Measurements from ENCODE around the gene METTL21C. TPM values are rescaled to one million over a fixed set of nuclear protein-coding genes. Genes with fewer than 3 reads are reported as not detected.

Gene METTL21C
- total RNA-seq, 4 donors from 2014 or later, result not detected

DNA sequence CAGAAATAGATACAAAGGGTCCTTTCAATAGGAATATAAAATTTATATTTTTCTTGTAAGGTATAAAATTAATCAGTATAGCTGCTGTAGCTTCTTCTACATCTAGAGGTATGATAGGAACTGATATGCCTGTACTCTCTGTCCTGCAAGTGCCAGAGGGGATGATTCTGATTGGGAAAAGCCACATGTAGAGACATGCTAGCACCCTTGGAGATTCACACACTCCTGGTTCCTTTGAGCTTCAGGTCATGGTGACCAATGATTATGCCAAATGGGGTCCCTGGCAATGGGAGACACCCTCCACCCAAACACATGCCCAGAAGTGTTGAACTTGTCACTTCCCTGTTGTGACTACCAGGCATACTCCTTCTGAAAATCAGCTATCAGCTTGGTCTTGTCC lies 14.7 kb upstream of the METTL21C start:
- H3K4me1 ChIP-seq, result peaks cover 0 to 10% (median 4%) of the 10 kb centered on the region in 4 donors
- no peak overlapping the region for H3K4me3 ChIP-seq
- DNase-seq (ENCODE audit: extremely low spot score), result no peak
- TF ChIP-seq POLR2AphosphoS5 (IDR thresholded peaks at IDR 0.05) (no peak), EP300 (IDR thresholded peaks at IDR 0.05) (no peak), POLR2A (IDR thresholded peaks at IDR 0.05; ENCODE audit: low read depth) (no peak)
- TF ChIP-seq, protein P1, sequence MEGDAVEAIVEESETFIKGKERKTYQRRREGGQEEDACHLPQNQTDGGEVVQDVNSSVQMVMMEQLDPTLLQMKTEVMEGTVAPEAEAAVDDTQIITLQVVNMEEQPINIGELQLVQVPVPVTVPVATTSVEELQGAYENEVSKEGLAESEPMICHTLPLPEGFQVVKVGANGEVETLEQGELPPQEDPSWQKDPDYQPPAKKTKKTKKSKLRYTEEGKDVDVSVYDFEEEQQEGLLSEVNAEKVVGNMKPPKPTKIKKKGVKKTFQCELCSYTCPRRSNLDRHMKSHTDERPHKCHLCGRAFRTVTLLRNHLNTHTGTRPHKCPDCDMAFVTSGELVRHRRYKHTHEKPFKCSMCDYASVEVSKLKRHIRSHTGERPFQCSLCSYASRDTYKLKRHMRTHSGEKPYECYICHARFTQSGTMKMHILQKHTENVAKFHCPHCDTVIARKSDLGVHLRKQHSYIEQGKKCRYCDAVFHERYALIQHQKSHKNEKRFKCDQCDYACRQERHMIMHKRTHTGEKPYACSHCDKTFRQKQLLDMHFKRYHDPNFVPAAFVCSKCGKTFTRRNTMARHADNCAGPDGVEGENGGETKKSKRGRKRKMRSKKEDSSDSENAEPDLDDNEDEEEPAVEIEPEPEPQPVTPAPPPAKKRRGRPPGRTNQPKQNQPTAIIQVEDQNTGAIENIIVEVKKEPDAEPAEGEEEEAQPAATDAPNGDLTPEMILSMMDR (IDR thresholded peaks at IDR 0.05), result no peak
- H3K27ac ChIP-seq (replicated peaks in 1 of 4), result peak overlapping the region in 2 of 4 donors; percentile 20 to 24
- intact Hi-C loops (cut with DNase I), result no loop called here
- peaks cover 0 to 6% (median 2%) of the 10 kb centered on the region in 4 donors for H3K9me3 ChIP-seq
- no peaks in the 10 kb centered on the region for H3K36me3 ChIP-seq
- H3K27me3 ChIP-seq, result no peaks in the 10 kb centered on the region

DNA sequence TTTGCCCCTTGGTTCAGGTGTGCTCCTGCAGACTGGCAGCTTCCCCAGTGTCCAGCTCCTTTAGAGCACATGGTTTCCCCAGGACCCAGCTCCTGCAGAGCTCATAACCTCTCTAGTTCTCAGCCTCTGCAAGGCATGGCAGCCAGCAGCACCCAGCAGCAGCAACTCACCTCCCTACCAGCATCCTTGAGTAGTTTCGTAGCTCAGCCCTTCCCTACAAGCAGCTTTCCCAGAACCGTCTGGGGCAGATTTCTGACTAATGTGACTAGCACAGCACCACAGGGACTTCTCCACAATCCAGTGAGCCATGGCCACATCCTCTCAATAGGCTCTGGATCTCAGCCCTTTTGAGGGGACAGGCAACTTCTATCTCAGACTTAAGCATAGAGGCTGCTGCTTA lies 14.1 kb upstream of the METTL21C start:
- intact Hi-C loops (cut with DNase I), result no loop called here
- Histone ChIP-seq H3K9me3 (peaks cover 0 to 6% (median 2%) of the 10 kb centered on the region in 4 donors), H3K36me3 (no peaks in the 10 kb centered on the region), H3K4me1 (peaks cover 0 to 10% (median 4%) of the 10 kb centered on the region in 4 donors), H3K27ac (replicated peaks in 1 of 4) (no peak overlapping the region), H3K4me3 (no peak overlapping the region), H3K27me3 (no peaks in the 10 kb centered on the region)
- 78% methylated on average over 2 of the region's 2 CpGs for WGBS
- DNase-seq (ENCODE audit: extremely low spot score), result no peak
- no peak for TF ChIP-seq EP300 (IDR thresholded peaks at IDR 0.05)
- TF ChIP-seq, protein P1 (IDR thresholded peaks at IDR 0.05), result no peak
- no peak for TF ChIP-seq POLR2AphosphoS5 (IDR thresholded peaks at IDR 0.05)
- TF ChIP-seq POLR2A (IDR thresholded peaks at IDR 0.05; ENCODE audit: low read depth), result no peak

DNA sequence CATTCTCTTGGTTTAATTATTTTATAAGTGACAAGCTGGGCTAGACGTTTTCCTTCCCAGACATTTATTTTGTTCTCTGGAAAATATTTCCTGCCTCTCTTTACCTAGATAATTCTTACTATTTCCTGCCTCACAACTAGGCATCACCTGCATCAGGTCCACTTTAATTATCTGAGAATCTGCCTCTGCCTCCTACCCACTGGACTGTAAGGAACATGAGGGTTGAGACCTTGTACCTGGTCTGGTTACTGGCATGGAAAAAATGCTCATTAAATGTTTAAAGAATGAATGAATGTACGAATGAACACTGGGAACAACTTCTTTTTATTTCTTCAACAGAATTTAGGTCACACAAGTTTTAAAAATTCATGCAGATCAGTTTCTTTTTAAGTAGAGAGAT lies 13.4 kb upstream of the METTL21C start:
- intact Hi-C loops (cut with DNase I), result no loop called here
- DNase-seq (ENCODE audit: extremely low spot score), result no peak
- 35% methylated on average over 2 of the region's 2 CpGs for WGBS
- H3K4me3 ChIP-seq, result no peak overlapping the region
- H3K27ac ChIP-seq (replicated peaks in 1 of 4), result no peak overlapping the region
- H3K4me1 ChIP-seq, result peaks cover 2 to 10% (median 5%) of the 10 kb centered on the region in 4 donors
- H3K9me3 ChIP-seq, result peaks cover 0 to 6% (median 2%) of the 10 kb centered on the region in 4 donors
- no peaks in the 10 kb centered on the region for H3K27me3 ChIP-seq
- H3K36me3 ChIP-seq, result no peaks in the 10 kb centered on the region
- TF ChIP-seq, protein P1 (IDR thresholded peaks at IDR 0.05), result no peak
- TF ChIP-seq EP300 (IDR thresholded peaks at IDR 0.05), result no peak
- TF ChIP-seq POLR2AphosphoS5 (IDR thresholded peaks at IDR 0.05), result no peak
- no peak for TF ChIP-seq POLR2A (IDR thresholded peaks at IDR 0.05; ENCODE audit: low read depth)

DNA sequence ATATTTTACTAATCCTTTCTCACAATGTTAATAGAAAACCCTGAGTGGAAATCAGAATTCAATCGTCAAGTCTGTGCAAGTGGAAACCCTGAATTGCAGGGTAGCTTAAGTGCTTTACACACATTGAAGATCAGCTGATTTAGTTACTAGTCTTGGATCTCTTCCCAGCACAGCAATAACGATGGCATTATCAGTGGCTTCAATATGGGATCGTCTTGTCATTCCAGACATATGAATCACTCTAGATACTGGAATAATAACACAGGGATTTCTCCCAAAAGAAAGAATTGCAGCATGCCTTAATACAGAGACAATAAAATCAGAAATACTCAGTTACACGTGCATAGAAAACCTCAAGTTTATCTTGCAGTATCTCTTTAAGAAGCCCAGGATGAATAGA lies 12.6 kb upstream of the METTL21C start:
- no peak overlapping the region for H3K27ac ChIP-seq (replicated peaks in 1 of 4)
- TF ChIP-seq POLR2AphosphoS5 (IDR thresholded peaks at IDR 0.05) (no peak), POLR2A (IDR thresholded peaks at IDR 0.05; ENCODE audit: low read depth) (no peak), EP300 (IDR thresholded peaks at IDR 0.05) (no peak)
- TF ChIP-seq, protein P1 (IDR thresholded peaks at IDR 0.05), result no peak
- peaks cover 2 to 10% (median 6%) of the 10 kb centered on the region in 4 donors for H3K4me1 ChIP-seq
- WGBS, result 20% methylated on average over 4 of the region's 4 CpGs
- no peak overlapping the region for H3K4me3 ChIP-seq
- peaks cover 0 to 6% (median 2%) of the 10 kb centered on the region in 4 donors for H3K9me3 ChIP-seq
- H3K27me3 ChIP-seq, result no peaks in the 10 kb centered on the region
- no peaks in the 10 kb centered on the region for H3K36me3 ChIP-seq
- intact Hi-C loops (cut with DNase I), result no loop called here
- DNase-seq (ENCODE audit: extremely low spot score), result no peak

All from esophagus muscularis mucosa (tissue), 4 donors.